Keratinocyte (primary cell): ENCODE measurements around the gene TLCD3B.

Experiments used
- EZH2 ChIP-seq: IDR thresholded peaks from one replicate; pipeline ENCODE4 v1.6.1; 2012; ENCODE audit warnings: inconsistent platforms, mild to moderate bottlenecking, low read length, moderate library complexity
- TF ChIP-seq, protein P1 (sequence below), 3 experiments: IDR thresholded peaks in 1 of 3; conservative IDR thresholded peaks in 1 of 3; optimal IDR thresholded peaks in 1 of 3; 2 replicates in 2 of 3; 3 replicates in 1 of 3; pipeline versions ENCODE3 to v1.5.1; 2011; ENCODE audit warnings: low read length in 3 of 3, mild to moderate bottlenecking in 3 of 3, moderate library complexity in 2 of 3, control low read depth in 1 of 3, inconsistent platforms in 1 of 3; ENCODE audit not compliant: insufficient read depth in 2 of 3; ENCODE audit errors: extremely low read depth in 1 of 3

DNA sequence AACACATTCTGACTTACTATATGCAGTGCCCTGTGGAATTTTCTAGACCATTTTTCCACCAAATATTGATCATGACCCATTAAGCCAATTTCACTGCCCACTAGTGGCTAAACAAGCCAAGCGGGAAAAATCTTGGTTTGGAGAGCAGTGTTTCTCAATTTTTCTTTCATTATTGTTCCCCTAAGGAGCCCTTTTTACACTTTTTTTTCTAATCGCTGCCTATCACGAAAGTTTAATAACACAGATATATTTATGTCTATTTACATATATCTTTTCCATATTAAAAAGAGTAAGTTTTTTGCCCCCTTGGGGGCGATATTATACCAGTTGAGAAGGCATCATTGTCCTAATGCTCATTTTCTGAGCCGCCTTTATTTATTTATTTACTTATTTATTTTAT is 10.8 kb upstream of the TLCD3B start:
- TF ChIP-seq, protein P1, sequence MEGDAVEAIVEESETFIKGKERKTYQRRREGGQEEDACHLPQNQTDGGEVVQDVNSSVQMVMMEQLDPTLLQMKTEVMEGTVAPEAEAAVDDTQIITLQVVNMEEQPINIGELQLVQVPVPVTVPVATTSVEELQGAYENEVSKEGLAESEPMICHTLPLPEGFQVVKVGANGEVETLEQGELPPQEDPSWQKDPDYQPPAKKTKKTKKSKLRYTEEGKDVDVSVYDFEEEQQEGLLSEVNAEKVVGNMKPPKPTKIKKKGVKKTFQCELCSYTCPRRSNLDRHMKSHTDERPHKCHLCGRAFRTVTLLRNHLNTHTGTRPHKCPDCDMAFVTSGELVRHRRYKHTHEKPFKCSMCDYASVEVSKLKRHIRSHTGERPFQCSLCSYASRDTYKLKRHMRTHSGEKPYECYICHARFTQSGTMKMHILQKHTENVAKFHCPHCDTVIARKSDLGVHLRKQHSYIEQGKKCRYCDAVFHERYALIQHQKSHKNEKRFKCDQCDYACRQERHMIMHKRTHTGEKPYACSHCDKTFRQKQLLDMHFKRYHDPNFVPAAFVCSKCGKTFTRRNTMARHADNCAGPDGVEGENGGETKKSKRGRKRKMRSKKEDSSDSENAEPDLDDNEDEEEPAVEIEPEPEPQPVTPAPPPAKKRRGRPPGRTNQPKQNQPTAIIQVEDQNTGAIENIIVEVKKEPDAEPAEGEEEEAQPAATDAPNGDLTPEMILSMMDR (optimal IDR thresholded peaks at IDR 0.05 in 1 of 3, IDR thresholded peaks at IDR 0.05 in 1 of 3, conservative IDR thresholded peaks at IDR 0.05 in 1 of 3; ENCODE audit: extremely low read depth in 1 of 3, insufficient read depth in 2 of 3, low read length in 3 of 3): peak in 2 of 3 experiments; percentile 21 to 35
- TF ChIP-seq EZH2: no peak
